ENCODE results near the gene AIFM2.
"Not testable (repeated sequence)": the region's sequence is repeated elsewhere in the genome, so short reads cannot be mapped to it uniquely, and the experiment has no call there.

The AIFM2 gene

GRCh38 chr10:70121281-70121949 lies 11.2 kb downstream of the AIFM2 start:
- no peak for DNase-seq

DNA sequence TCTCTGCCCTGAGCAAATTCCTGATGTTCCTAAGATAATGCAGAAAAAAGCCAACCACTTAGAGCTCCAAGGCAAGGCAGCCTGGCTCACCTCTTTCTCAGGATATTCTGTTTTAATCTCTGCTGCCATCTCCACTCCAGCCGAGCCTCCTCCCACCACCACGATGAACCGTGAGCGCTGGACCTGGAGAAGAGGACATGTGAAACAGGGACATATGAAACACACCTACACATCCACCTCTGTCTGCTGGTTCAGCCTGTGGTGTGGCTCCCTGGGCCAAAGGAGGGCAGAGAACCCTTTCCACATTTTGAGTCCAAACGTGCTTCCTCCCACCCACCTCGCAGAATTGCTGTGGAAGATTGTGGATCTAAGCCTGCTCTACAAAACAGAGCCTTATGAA lies 12.2 kb downstream of the AIFM2 start:
- DNase-seq: no peak

- peak in 1 of 3 experiments; percentile 16 for DNase-seq
Measured at GRCh38 chr10:70119623-70120022, 13.0 kb downstream of the AIFM2 start.

DNA sequence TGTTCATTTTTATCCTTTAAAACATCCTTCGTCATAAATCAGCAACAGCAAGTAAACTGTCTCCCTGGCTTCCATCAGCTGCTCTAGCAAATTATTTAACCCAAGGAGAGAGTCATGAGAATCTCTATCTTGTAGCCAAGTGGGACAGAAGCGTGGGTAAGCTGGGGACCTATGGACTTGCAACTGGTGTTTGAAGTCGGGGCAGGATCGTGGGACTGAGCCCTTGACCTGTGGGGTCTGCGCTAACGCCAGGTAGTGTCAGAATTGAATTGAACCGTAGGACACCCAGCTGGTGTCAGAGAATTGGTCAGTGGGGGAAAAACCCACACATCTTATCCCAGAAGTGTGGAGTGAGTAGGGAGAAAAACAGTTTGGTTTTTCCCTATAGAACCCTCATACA lies 13.4 kb downstream of the AIFM2 start:
- no peak for DNase-seq

GRCh38 chr10:70118196-70118595 lies 14.4 kb downstream of the AIFM2 start:
- DNase-seq: no peak

GRCh38 chr10:70117646-70118045 lies 15.0 kb downstream of the AIFM2 start:
- DNase-seq: no peak

GRCh38 chr10:70115948-70116682 lies 16.5 kb downstream of the AIFM2 start:
- peak; percentile 36 to 62 (median 40) for DNase-seq

DNA sequence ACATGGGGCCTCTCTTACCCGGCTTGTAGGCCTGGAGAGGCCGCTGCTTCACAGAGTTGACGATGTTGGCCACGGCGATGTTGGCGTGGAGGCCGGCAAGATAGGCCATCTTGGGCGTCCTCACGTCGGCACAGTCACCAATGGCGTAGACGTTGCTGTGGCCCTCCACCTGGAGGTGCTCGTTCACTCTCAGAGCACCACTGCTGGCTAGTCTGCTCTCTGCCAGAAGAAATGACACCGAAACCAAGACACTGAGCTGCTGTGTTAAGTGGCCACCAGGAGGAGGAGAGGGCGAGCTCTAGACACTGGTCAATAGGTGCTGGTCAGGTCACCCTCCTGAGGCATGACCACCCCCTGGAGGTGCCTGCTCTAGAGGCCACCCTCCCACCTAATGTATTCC lies 17.7 kb downstream of the AIFM2 start:
- DNase-seq: no peak

DNA sequence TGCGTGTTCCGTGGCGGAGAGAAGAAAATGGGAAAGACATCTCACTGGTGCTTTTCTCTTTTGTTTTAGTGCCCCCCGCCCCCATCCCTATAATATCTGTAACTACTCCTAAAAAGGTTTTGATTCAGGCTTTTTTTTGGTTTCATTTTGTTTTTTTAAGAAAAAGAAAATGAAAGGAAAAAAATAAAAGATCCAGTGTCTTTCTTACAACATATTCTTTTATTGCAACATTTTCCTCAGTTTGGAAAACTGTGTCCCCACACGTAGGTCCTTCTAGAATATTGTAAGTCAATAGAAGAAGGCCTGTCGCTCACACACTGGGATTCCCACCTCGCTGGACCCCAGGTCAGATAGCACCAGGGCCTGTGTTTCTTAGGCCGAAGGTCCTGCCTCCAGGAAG lies 20.6 kb downstream of the AIFM2 start:
- no peak for DNase-seq

DNA sequence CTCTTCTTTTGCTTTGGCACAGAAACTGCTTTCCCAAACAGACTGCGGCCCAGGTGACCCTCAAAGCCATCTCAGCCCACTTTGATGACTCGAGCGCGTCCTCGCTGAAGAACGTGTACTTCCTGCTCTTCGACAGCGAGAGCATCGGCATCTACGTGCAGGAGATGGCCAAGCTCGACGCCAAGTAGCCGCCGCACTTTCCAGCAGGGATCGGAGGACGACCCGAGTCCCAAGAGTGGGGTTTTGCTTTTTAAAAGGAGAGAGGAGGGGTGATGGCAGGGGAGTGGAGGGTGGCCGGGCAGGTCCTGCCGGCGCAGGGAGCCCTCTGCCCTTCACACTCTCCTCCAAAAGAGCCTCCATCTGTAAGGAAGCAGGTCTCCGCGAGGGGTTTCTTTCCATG lies 21.1 kb downstream of the AIFM2 start:
- DNase-seq: no peak

- DNase-seq: no peak
Measured at GRCh38 chr10:70109064-70109729, 23.4 kb downstream of the AIFM2 start.

GRCh38 chr10:70106958-70107791 lies 25.4 kb downstream of the AIFM2 start:
- peak in 1 of 3 experiments; percentile 12 for DNase-seq

- no peak for DNase-seq
Measured at GRCh38 chr10:70101668-70102067, 31.0 kb downstream of the AIFM2 start.

GRCh38 chr10:70101068-70101562 lies 31.5 kb downstream of the AIFM2 start:
- DNase-seq: not testable (repeated sequence)

GRCh38 chr10:70098271-70098670 lies 34.4 kb downstream of the AIFM2 start:
- DNase-seq: no peak

- no peak for DNase-seq
Measured at GRCh38 chr10:70097459-70097858, 35.2 kb downstream of the AIFM2 start.

- DNase-seq: no peak
Measured at GRCh38 chr10:70096705-70097420, 35.8 kb downstream of the AIFM2 start.

GRCh38 chr10:70096016-70096704 lies 36.5 kb downstream of the AIFM2 start:
- no peak for DNase-seq

- DNase-seq: no peak
Measured at GRCh38 chr10:70094250-70094649, 38.4 kb downstream of the AIFM2 start.

GRCh38 chr10:70093335-70093944 lies 39.2 kb downstream of the AIFM2 start:
- DNase-seq: no peak

- no peak for DNase-seq
Measured at GRCh38 chr10:70092389-70092718, 40.3 kb downstream of the AIFM2 start.

All from NCI-H1417 (cell line).